ENCODE results near the gene SERPINC1.
"Not testable (repeated sequence)": the region's sequence is repeated elsewhere in the genome, so short reads cannot be mapped to it uniquely, and the experiment has no call there.

Gene SERPINC1

DNA sequence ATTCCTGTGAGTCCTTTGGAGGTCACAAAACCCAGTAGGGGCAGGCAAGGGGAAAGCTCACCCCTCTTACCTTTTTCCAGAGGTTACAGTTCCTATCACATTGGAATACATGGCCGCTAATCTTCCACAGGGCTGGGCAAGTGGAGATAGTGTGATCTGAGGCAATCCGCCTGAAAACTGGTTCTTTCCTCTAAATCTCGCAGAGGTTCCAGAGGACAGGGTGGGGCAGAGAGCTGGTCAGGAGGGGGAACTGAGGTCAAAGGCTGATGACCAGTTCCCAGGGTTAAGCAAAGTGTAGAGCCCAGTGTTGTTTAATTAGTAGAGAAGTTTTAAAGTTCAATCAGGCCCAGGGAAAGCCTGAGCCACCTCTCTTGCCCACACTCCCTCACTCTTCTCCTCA is at the start of gene SERPINC1:
Gene SERPINC1 (minus strand): TSS at position 179 of the 400 bp plus-strand sequence. CDS start 68 bp downstream, at position 111.
- no peak for DNase-seq (ENCODE audit: insufficient read length, low spot score)
- FAIRE-seq: no peak

GRCh38 chr1:173965896-173966295 is 48.8 kb upstream of the SERPINC1 start:
- FAIRE-seq; DNase-seq (ENCODE audit: insufficient read length, low spot score): not testable (repeated sequence)

DNA sequence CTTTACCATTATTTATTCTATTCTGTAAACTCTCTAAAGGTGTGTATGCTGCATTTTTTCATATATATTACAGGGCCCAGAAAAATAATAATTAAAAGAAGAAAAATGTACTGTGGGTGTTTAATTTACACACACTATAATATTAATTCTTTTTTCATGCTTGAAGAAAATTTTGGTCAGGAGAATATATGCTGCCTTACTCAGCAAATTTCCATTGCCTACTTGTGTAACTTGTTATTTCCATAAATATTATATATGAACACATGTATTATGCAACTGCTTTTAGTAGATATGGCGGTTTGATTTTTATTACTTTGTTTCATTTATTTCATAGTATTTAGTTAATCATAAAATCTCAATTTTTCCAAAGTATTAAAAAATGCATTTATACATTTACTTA is 46.4 kb upstream of the SERPINC1 start:
- no peak for DNase-seq (ENCODE audit: insufficient read length, low spot score)
- no peak for FAIRE-seq

DNA sequence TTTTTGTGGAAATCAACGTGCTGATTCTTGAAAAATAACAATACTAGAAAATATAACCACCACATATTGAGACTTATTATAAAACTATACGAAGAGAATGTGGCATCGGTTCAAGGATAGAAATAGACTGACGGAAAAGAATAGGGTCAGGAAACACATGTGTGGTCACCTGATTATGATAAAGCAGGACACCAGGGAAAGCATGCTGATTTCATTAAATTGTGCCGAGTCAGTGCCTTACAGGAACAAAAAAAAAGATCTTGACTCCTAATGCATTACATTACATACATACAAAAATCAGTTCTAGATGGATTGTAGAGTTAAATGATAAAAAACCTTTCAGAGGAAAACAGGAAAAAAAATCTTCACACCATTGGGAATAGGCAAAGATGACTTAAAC is 43.5 kb upstream of the SERPINC1 start:
- FAIRE-seq (peak; percentile 57), DNase-seq (ENCODE audit: insufficient read length, low spot score) (no peak)

DNA sequence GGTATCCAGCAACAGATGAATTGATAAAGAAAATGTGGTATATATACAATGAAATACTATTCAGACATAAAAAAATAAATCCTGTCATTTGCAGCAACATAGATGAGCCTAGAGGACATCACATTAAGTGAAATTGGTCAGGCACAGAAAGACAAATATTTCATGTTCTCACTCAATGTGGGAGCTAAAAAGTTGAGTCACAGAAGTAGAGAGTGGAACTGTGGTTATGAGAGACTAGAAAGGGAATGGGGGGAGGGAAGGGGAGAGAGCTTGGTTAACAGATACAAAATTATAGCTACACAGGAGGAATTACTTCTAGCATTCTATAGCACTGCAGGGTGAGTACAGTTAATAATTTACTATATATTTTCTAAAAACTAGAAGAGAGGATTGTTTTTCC is 37.1 kb upstream of the SERPINC1 start:
- no peak for FAIRE-seq
- DNase-seq (ENCODE audit: insufficient read length, low spot score): no peak

- FAIRE-seq (no peak), DNase-seq (ENCODE audit: insufficient read length, low spot score) (no peak)
These were observed 31.5 kb upstream of the SERPINC1 start for GRCh38 chr1:173948594-173948993.

DNA sequence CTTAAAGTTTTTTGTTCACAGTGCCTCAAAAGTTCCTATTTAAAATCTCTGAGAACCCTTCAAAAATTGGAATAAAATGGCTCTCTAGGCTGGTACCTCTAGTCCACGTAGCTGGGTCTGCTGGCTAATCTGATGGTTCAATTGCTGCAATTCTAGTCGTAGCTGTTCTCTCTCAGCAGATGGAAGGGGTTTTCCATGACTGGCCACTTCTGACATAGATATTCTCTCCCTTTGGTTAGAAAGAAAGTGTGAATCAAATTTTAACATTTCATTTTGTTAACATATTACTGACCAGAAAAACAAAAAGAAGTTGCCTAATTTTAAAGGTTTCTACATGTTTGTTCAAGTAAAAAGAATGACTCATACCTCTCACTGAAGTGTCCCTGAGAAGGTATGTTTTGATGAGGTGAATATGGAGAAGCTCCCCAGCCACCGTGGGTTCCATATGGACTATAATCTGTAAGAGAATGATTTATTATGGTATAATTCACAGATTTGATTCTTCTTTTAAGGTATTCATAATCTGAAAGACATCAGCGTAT is 29.3 kb upstream of the SERPINC1 start:
- DNase-seq (ENCODE audit: insufficient read length, low spot score) (no peak), FAIRE-seq (no peak)

DNA sequence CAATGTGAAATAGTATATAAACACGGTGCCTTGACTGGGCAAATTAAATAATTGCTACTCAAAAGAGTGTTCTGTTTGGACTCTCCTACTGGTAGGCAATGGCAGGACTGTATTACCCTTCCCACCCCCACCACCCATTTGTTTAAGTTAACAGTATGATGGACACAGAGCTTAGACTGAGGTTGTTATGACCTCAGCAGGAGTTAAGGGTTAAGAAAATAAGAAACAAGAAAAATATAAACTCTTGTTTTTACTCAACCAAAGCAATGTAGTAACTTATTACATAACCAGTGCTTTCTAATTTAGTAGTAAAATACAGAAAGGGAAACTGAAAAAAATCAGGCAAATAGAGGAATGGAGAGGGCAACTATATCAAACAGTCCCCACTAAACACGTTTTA is 19.9 kb upstream of the SERPINC1 start:
- FAIRE-seq: no peak
- DNase-seq (ENCODE audit: insufficient read length, low spot score): no peak

DNA sequence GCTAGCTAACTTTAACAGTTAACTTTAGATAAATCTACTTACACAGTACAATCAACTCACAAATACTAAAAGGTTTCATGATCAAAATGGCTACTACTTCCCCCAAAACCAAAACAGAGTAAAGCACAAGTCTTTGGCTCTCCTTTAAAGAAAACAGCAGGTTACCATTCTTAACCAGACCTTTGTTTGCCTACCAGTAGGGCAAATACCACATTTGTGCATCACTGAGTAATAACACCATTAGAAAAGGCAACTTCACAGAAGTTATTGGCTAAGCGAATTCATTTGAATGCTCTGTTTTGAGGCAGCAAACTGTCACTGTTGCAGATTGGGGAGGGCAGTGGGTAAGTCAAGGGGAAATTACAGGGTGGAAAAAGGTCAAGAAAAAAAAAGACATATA is 17.3 kb upstream of the SERPINC1 start:
- DNase-seq (ENCODE audit: insufficient read length, low spot score): no peak
- FAIRE-seq: no peak

- not testable (repeated sequence) for DNase-seq (ENCODE audit: insufficient read length, low spot score); FAIRE-seq
These were observed 13.4 kb upstream of the SERPINC1 start for GRCh38 chr1:173930541-173930940.

DNA sequence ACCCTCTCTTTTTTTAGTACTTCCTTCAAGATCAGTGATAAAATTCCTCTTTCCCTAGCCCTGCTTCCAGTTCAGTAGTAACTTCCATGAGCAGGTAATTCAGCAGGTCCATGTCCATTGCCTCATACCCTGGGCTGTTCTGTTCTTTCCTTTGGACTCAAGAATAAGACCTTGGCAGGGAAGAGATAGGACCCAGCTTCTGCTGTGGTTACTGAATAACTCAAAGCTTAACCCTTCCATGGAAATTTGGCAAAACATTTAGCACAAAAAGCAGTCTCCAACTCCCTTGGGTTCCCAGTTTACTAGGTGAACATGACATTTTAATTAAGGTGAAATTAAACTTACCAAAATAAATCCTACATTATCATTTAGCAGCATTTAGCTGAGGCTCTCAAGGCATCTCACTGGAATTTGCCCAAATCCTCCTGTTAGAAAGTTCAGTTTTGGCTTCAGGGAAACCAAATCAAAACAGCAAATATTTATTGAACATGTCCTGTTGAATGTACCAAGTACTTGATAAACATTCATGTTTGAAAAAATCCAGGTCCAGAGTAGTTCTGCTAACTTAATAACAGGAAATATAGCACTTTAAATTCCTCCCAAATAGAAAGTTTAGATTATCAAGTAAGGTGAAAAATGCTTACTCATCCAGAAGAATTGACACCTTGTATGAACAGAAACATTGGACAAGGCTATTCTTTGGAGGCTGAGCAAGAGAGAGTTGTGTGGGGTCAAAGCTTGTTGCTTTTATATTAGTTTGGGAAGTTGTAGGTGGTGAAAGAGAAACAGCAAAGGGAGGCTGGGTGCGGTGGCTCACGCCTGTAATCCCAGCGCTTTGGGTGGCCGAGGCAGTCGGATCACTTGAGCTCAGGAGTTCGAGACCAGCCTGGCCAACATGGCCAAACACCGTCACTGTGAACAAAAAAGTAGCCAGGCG is 8.4 kb upstream of the SERPINC1 start:
- FAIRE-seq: no peak
- DNase-seq (ENCODE audit: insufficient read length, low spot score): no peak

DNA sequence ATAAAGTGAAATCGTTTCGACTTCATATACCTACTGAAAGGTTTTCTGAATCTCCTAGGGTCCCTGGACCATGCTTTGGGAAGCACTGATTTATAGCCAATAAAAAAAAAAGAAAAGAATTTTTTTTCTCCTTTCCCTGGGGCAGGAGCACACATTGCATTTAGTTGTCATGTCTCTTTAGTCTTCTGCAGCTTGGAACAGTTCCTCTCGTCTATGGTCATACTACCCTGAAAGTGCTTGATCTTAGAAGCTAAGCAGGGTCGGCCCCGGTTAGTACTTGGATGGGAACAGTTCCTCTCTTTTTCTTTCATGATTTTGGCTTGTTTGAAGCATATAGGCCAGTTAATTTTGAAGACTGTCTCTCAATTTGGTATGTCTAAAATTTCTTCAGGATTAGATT is 3.7 kb upstream of the SERPINC1 start:
- DNase-seq (ENCODE audit: insufficient read length, low spot score) (no peak), FAIRE-seq (no peak)

DNA sequence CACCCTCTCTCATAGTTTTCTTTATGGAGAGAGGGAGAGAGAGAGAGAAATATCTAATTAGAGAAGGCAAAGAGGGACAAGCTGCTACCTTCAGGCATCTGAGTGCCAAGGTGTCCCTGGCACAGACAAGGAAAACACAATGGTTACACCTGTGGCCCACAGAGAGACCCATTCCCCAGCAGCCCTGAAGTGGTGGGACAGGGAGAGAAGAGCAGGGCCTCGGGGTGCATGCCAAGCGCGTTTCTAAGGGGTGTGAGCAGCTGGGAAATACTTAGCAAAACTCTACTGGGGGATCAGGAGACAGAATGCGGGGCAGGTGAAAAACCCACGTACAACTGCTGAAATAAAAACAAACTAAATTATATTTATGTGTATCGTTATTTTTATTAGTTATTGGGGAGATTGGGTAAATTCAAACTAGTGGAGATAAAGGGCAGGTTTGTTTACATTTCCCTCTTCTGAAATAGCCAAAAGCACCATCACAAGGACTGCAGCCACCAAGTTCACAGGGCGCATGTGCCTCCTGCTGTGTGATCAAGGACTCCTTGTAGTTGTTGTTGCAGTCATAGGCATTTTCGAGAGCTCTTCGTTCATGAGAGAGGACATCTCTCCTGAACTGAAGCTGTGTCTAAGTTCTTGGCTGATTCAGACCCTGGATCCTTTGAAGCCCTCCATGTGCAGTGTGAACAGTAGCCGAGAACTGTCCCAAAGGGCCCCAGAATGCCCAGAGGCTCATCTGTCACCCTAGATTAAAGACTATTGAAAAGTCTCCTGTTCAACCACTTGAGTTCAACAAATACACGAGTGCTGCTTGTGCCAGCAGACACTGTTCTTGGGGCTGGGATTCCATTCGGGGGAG is 737 bp upstream of the SERPINC1 start:
- FAIRE-seq (no peak), DNase-seq (ENCODE audit: insufficient read length, low spot score) (no peak)

DNA sequence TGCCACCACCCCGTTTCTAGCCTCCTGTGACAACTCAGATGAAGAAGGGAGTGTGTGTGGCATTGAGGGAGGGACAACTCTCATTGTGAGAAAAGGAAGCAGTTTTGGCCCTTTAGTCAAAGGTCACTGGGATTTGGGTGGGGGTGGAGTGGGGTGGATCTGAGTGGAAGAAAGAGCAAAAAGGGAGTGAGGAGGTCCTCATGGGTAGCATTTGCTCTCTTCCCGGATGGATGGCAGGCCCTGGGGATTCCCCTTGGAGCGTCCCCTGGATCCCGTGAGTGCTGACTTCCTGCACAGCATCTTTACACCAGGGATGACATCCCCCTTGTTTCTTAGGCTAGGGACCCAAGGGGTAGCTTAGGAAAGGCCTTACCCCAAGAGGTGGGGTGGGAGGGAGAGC is 460 bp downstream of the SERPINC1 start:
- no peak for DNase-seq (ENCODE audit: insufficient read length, low spot score)
- no peak for FAIRE-seq

- no peak for FAIRE-seq
- no peak for DNase-seq (ENCODE audit: insufficient read length, low spot score)
These were observed 1.5 kb downstream of the SERPINC1 start for GRCh38 chr1:173915596-173915995.

DNA sequence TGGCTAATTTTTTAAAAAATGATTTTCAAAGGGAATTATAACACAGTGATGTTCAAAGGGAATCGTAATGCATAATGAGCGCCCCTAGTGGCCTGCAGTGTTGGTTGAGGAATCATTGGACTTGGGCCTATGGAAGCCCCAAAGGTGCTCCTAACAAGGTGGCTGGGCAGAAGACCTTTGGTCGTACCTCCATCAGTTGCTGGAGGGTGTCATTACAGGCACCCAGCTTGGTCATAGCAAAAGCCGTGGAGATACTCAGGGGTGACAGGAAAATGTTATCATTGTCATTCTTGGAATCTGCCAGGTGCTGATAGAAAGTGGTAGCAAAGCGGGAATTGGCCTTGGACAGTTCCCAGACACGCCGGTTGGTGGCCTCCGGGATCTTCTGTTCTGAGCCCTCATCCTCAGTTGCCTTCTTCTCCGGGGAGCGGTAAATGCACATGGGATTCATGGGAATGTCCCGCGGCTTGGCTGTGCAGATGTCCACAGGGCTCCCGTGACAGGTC is 2.7 kb downstream of the SERPINC1 start:
- FAIRE-seq (no peak), DNase-seq (ENCODE audit: insufficient read length, low spot score) (peak; percentile 16)

GRCh38 chr1:173913111-173913510 is 4.0 kb downstream of the SERPINC1 start:
- FAIRE-seq (no peak), DNase-seq (ENCODE audit: insufficient read length, low spot score) (no peak)

DNA sequence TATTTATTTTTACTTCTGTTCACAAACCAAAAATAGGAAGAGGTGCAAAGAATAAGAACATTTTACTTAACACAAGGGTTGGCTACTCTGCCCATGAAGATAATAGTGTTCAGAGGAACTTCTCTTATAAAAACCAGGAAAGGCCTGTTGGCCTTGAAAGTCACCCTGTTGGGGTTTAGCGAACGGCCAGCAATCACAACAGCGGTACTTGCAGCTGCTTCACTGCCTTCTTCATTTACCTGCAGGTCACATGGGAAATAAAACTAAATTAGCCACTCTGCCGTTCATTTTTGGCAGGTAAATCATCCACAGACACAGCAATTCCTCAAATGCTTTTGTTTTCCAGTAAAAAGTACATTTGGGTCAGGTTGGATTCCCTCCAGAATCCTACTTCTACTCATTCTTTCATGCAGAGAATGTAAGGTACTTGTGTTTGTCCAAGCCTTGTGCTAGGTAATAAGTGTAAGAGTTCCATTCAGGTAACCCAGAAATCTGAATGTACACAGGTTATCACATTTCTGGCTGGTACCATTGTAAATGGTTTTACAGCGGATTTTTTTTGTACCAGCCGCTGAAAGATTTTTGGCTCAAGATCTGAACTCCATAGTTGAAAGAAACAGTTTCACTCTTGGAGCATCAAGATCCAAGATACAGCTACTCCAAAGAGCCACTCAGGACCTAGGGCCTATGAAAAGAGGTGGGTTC is 13.1 kb downstream of the SERPINC1 start:
- FAIRE-seq (no peak), DNase-seq (ENCODE audit: insufficient read length, low spot score) (no peak)

DNA sequence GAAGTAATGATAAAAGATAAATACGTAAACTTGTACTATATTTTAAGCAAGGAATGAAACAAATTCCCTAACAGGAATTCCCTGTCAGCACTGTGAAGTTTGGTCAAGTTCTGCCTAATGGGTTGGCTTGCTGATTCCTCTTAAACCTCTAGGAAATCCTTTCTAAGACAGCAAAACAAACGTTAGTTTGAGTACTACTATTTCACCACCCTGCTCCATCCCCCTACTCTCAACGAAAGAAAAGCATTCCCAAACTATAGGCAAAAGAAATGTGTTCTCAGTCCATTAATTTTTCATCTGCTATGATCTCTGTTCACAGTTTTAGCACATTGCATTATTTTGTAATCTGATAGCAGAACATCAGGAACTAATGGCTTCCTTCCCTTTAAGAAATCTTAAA is 16.1 kb downstream of the SERPINC1 start:
- FAIRE-seq (no peak), DNase-seq (ENCODE audit: insufficient read length, low spot score) (no peak)

DNA sequence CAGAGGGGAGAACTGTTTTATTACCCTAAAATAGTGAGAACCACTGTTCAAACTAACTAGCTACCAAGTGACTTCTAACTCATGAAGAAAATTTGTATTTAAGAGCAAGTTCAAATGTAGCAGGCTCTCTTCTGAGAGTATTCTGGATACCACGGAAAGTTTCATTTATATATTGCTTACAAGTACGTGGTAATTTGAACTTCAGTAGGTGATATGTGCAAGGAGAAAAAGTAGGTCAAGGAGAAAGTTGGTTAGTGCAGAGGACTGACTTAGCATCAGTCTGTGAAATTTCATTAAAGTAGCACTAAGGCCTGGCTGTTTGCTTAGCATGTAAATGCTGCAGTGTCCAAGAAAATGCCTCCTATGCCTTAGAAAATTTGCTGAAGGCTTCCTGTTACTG is 16.7 kb downstream of the SERPINC1 start:
- no peak for FAIRE-seq

More for the DNA sequence above, 16.7 kb downstream of the SERPINC1 start:
- no peak for DNase-seq (ENCODE audit: insufficient read length, low spot score)

All from GM19239 (cell line).